ENCODE results near the gene SPDEF. TPM values are rescaled to one million over a fixed set of nuclear protein-coding genes. Genes with fewer than 3 reads are reported as not detected.

SPDEF gene
- total RNA-seq, 2 donors from 2014 or later: not detected

- Histone ChIP-seq H3K4me3 (no peak overlapping the region), H3K9me3 (no peaks in the 10 kb centered on the region), H3K36me3 (no peaks in the 10 kb centered on the region), H3K27ac (no peak overlapping the region), H3K27me3 (replicated peaks; ENCODE audit: insufficient read depth) (no peaks in the 10 kb centered on the region), H3K4me1 (ENCODE audit: control insufficient read depth in 1 of 2, low read depth in 2 of 2) (peaks cover 4 to 10% of the 10 kb centered on the region in 2 donors)
- ATAC-seq (ENCODE audit: insufficient number of reproducible peaks, low FRiP score, low read depth): no peak
- DNase-seq (ENCODE audit: low spot score): no peak
- no peak for TF ChIP-seq CTCF (IDR thresholded peaks at IDR 0.05)
Observed at GRCh38 chr6:34527751-34528670, 28.1 kb downstream of the SPDEF start.

GRCh38 chr6:34526992-34527728 lies 29.0 kb downstream of the SPDEF start:
- Histone ChIP-seq H3K4me1 (ENCODE audit: control insufficient read depth in 1 of 2, low read depth in 2 of 2) (peaks cover 4 to 10% of the 10 kb centered on the region in 2 donors), H3K36me3 (no peaks in the 10 kb centered on the region), H3K27ac (peak overlapping the region; percentile 54 to 67), H3K9me3 (no peaks in the 10 kb centered on the region), H3K27me3 (replicated peaks; ENCODE audit: insufficient read depth) (no peaks in the 10 kb centered on the region), H3K4me3 (peak overlapping the region; percentile 61)
- peak; percentile 84 for TF ChIP-seq CTCF (IDR thresholded peaks at IDR 0.05)
- DNase-seq (ENCODE audit: low spot score) (peak; percentile 79), ATAC-seq (ENCODE audit: insufficient number of reproducible peaks, low FRiP score, low read depth) (peak; percentile 68)

GRCh38 chr6:34526241-34526972 lies 29.7 kb downstream of the SPDEF start:
- peaks cover 4 to 10% of the 10 kb centered on the region in 2 donors for H3K4me1 ChIP-seq (ENCODE audit: control insufficient read depth in 1 of 2, low read depth in 2 of 2)
- no peak for ATAC-seq (ENCODE audit: insufficient number of reproducible peaks, low FRiP score, low read depth)
- no peaks in the 10 kb centered on the region for H3K36me3 ChIP-seq
- DNase-seq (ENCODE audit: low spot score): no peak
- TF ChIP-seq CTCF (IDR thresholded peaks at IDR 0.05): no peak
- H3K4me3 ChIP-seq: peak overlapping the region; percentile 61
- no peaks in the 10 kb centered on the region for H3K9me3 ChIP-seq
- H3K27ac ChIP-seq: peak overlapping the region; percentile 54 to 67
- H3K27me3 ChIP-seq (replicated peaks; ENCODE audit: insufficient read depth): no peaks in the 10 kb centered on the region

DNA sequence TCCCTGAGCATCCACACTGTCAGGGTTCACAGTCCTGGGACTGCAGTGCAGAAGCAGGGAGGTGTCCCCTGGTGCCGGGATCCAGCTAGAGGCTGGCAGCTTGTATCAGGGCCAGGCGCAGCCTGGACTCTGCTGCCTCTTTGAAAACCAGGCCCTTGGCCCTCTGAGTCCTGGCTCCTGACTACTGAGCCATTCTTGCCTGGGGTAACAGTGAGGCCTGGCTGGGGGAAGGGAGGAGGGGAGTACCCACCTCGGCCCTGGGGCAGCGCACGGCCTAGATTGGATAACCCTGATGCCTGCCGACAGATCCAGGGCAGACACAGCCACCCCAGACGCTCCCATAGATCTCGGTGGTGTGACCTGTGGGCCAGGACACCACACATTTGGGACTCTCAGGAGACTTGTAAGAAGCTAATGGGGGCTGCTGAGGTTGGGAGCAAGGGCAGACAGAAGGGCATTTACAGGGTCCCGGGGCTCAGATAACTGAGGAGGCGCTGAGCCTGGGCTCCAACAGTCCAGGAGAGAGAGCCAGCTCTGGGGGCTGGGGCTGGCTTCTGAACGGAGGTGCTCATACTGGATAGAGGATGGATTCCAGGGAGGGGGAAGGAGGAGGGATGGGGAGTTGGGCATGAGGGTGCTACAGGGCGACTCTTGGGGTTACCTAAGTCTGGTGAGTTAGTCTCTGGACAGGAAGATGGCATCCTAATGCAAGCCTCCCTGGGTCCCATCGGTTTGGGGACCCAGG lies 30.5 kb downstream of the SPDEF start:
- Histone ChIP-seq H3K4me1 (ENCODE audit: control insufficient read depth in 1 of 2, low read depth in 2 of 2) (peaks cover 4 to 10% of the 10 kb centered on the region in 2 donors), H3K36me3 (no peaks in the 10 kb centered on the region), H3K9me3 (no peaks in the 10 kb centered on the region), H3K27ac (no peak overlapping the region), H3K27me3 (replicated peaks; ENCODE audit: insufficient read depth) (no peaks in the 10 kb centered on the region), H3K4me3 (no peak overlapping the region)
- no peak for TF ChIP-seq CTCF (IDR thresholded peaks at IDR 0.05)
- DNase-seq (ENCODE audit: low spot score) (no peak), ATAC-seq (ENCODE audit: insufficient number of reproducible peaks, low FRiP score, low read depth) (no peak)

All from thoracic aorta (tissue), 2 donors.